ENCODE results near the gene NUP93. TPM values are rescaled to one million over a fixed set of nuclear protein-coding genes. Genes with fewer than 3 reads are reported as not detected.

Gene NUP93
- total RNA-seq, 1 donor from 2014 or later = 50.0 TPM

- H3K36me3 Mint-ChIP-seq (ENCODE audit: low read depth) = no peaks in the 10 kb centered on the region
- no peak overlapping the region for H3K27ac Mint-ChIP-seq (ENCODE audit: unreplicated experiment)
- peaks cover 9% of the 10 kb centered on the region for H3K9me3 Mint-ChIP-seq (ENCODE audit: low read depth)
- H3K4me1 Mint-ChIP-seq (ENCODE audit: low read depth) = no peaks in the 10 kb centered on the region
- no peak for TF ChIP-seq CTCF (IDR thresholded peaks at IDR 0.05)
- no peak overlapping the region for H3K4me3 Mint-ChIP-seq (ENCODE audit: unreplicated experiment)
- peaks cover 5% of the 10 kb centered on the region for H3K27me3 Mint-ChIP-seq (ENCODE audit: low read depth)
- no peak for DNase-seq (ENCODE audit: low spot score)
Measured at GRCh38 chr16:56722200-56722842, 7.6 kb upstream of the NUP93 start.

GRCh38 chr16:56724191-56724590 is 5.7 kb upstream of the NUP93 start:
- no peak overlapping the region for H3K27ac Mint-ChIP-seq (ENCODE audit: unreplicated experiment)

GRCh38 chr16:56726283-56726682 is 3.6 kb upstream of the NUP93 start:
- Mint-ChIP-seq H3K36me3 (ENCODE audit: low read depth) (no peaks in the 10 kb centered on the region), H3K4me3 (ENCODE audit: unreplicated experiment) (no peak overlapping the region), H3K4me1 (ENCODE audit: low read depth) (peaks cover 13% of the 10 kb centered on the region), H3K9me3 (ENCODE audit: low read depth) (peaks cover 9% of the 10 kb centered on the region), H3K27me3 (ENCODE audit: low read depth) (peaks cover 5% of the 10 kb centered on the region), H3K27ac (ENCODE audit: unreplicated experiment) (no peak overlapping the region)
- DNase-seq (ENCODE audit: low spot score) = no peak
- no peak for TF ChIP-seq CTCF (IDR thresholded peaks at IDR 0.05)

More at GRCh38 chr16:56724191-56724590, 5.7 kb upstream of the NUP93 start:
- H3K27me3 Mint-ChIP-seq (ENCODE audit: low read depth) = peaks cover 5% of the 10 kb centered on the region
- H3K9me3 Mint-ChIP-seq (ENCODE audit: low read depth) = peaks cover 9% of the 10 kb centered on the region
- H3K4me1 Mint-ChIP-seq (ENCODE audit: low read depth) = peaks cover 7% of the 10 kb centered on the region
- no peaks in the 10 kb centered on the region for H3K36me3 Mint-ChIP-seq (ENCODE audit: low read depth)
- no peak overlapping the region for H3K4me3 Mint-ChIP-seq (ENCODE audit: unreplicated experiment)
- DNase-seq (ENCODE audit: low spot score) = no peak
- TF ChIP-seq CTCF (IDR thresholded peaks at IDR 0.05) = no peak

GRCh38 chr16:56726926-56727325 is 3.0 kb upstream of the NUP93 start:
- TF ChIP-seq CTCF (IDR thresholded peaks at IDR 0.05) = no peak
- Mint-ChIP-seq H3K36me3 (ENCODE audit: low read depth) (no peaks in the 10 kb centered on the region), H3K27ac (ENCODE audit: unreplicated experiment) (no peak overlapping the region), H3K4me1 (ENCODE audit: low read depth) (peaks cover 13% of the 10 kb centered on the region), H3K4me3 (ENCODE audit: unreplicated experiment) (no peak overlapping the region), H3K9me3 (ENCODE audit: low read depth) (peaks cover 9% of the 10 kb centered on the region), H3K27me3 (ENCODE audit: low read depth) (peaks cover 5% of the 10 kb centered on the region)
- no peak for DNase-seq (ENCODE audit: low spot score)

- H3K4me3 Mint-ChIP-seq (ENCODE audit: unreplicated experiment) = no peak overlapping the region
- no peaks in the 10 kb centered on the region for H3K27me3 Mint-ChIP-seq (ENCODE audit: low read depth)
- peaks cover under 1% of the 10 kb centered on the region for H3K9me3 Mint-ChIP-seq (ENCODE audit: low read depth)
- peaks cover 13% of the 10 kb centered on the region for H3K4me1 Mint-ChIP-seq (ENCODE audit: low read depth)
- no peak overlapping the region for H3K27ac Mint-ChIP-seq (ENCODE audit: unreplicated experiment)
- TF ChIP-seq CTCF (IDR thresholded peaks at IDR 0.05) = no peak
- DNase-seq (ENCODE audit: low spot score) = no peak
- H3K36me3 Mint-ChIP-seq (ENCODE audit: low read depth) = no peaks in the 10 kb centered on the region
Measured at GRCh38 chr16:56728027-56728426, 1.9 kb upstream of the NUP93 start.
